GM12878 (cell line): ENCODE measurements around the gene GSS. TPM values are rescaled to one million over a fixed set of nuclear protein-coding genes. Genes with fewer than 3 reads are reported as not detected.

ENCODE experiments used
- CBX5 ChIP-seq: sonication (generic); IDR thresholded peaks from 2 replicates; pipeline ENCODE4 v1.6.1; 2016; ENCODE audit warnings: low read depth, moderate library complexity, mild to moderate bottlenecking, inconsistent platforms
- IKZF1 ChIP-seq: fragments of 450-650 bp; conservative IDR thresholded peaks from 2 replicates; pipeline ENCODE4 v1.6.1; 2017; ENCODE audit warnings: antibody characterized with exemption, mild to moderate bottlenecking
- MYB ChIP-seq: fragments of 150-350 bp; IDR thresholded peaks from 2 replicates; pipeline ENCODE4 v1.6.1; 2014; ENCODE audit warnings: mild to moderate bottlenecking, low read depth, low read length, borderline replicate concordance
- POLR2AphosphoS2 ChIP-seq: IDR thresholded peaks from 2 replicates; pipeline ENCODE4 v1.6.1; 2011; ENCODE audit warnings: low read depth, mild to moderate bottlenecking, low read length, improper control_type of control experiment, moderate library complexity
- SIX5 ChIP-seq: IDR thresholded peaks from 2 replicates; pipeline ENCODE4 v1.6.1; 2011; ENCODE audit warnings: mild to moderate bottlenecking, low read depth, low read length, moderate library complexity; ENCODE audit not compliant: severe bottlenecking
- polyA plus RNA-seq, 11 experiments: library from polyadenylated mRNA; depleted of rRNA in 4 of 11; unstranded in 6 of 11; stranded (reverse) in 5 of 11; fragments of >200 nt; fragmentation: Nextera tagmentation in 4 of 11; fragmentation: Illumina TruSeq in 1 of 11; extraction: Ambion mirVana in 4 of 11; extraction: Trizol in 1 of 11; gene quantifications; 1 replicate in 1 of 11; 2 replicates in 10 of 11; pipeline versions ENCODE4 v1.2.1 to v1.2.3, GENCODE V29; 2011 to 2016; ENCODE audit warnings: inconsistent platforms in 2 of 11, missing spikeins in 2 of 11, low read depth in 1 of 11
- total RNA-seq, 4 experiments: library from RNA; depleted of rRNA in 3 of 4; stranded (reverse); fragments of >200 nt in 3 of 4; fragmentation: Illumina TruSeq in 1 of 4; extraction: Trizol in 1 of 4; gene quantifications; 2 replicates each; pipeline versions ENCODE4 v1.2.1 to v1.2.3, GENCODE V29; 2013 to 2021
- TF ChIP-seq, protein P1 (sequence below): fragments of 450-650 bp; IDR thresholded peaks from 2 replicates; pipeline ENCODE4 v1.6.1; 2017; ENCODE audit warnings: mild to moderate bottlenecking, moderate library complexity
- TF ChIP-seq, protein P2 (sequence below): fragments of 450-650 bp; conservative IDR thresholded peaks from 2 replicates; pipeline ENCODE4 v1.6.1; 2017; ENCODE audit warnings: mild to moderate bottlenecking, moderate library complexity

GSS gene
- total and polyA plus RNA-seq, 10 of the 15 experiments (the other 5 are each of a cell fraction or from before 2014, with no cell fraction given): 12.7 to 120 (median 67.4) TPM

GRCh38 chr20:34986311-34987287, 31.0 kb upstream of the GSS start (continued):
- TF ChIP-seq, protein P1, sequence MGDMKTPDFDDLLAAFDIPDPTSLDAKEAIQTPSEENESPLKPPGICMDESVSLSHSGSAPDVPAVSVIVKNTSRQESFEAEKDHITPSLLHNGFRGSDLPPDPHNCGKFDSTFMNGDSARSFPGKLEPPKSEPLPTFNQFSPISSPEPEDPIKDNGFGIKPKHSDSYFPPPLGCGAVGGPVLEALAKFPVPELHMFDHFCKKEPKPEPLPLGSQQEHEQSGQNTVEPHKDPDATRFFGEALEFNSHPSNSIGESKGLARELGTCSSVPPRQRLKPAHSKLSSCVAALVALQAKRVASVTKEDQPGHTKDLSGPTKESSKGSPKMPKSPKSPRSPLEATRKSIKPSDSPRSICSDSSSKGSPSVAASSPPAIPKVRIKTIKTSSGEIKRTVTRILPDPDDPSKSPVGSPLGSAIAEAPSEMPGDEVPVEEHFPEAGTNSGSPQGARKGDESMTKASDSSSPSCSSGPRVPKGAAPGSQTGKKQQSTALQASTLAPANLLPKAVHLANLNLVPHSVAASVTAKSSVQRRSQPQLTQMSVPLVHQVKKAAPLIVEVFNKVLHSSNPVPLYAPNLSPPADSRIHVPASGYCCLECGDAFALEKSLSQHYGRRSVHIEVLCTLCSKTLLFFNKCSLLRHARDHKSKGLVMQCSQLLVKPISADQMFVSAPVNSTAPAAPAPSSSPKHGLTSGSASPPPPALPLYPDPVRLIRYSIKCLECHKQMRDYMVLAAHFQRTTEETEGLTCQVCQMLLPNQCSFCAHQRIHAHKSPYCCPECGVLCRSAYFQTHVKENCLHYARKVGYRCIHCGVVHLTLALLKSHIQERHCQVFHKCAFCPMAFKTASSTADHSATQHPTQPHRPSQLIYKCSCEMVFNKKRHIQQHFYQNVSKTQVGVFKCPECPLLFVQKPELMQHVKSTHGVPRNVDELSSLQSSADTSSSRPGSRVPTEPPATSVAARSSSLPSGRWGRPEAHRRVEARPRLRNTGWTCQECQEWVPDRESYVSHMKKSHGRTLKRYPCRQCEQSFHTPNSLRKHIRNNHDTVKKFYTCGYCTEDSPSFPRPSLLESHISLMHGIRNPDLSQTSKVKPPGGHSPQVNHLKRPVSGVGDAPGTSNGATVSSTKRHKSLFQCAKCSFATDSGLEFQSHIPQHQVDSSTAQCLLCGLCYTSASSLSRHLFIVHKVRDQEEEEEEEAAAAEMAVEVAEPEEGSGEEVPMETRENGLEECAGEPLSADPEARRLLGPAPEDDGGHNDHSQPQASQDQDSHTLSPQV: no peak
- TF ChIP-seq MYB: no peak
- no peak for TF ChIP-seq POLR2AphosphoS2
- TF ChIP-seq CBX5: no peak
- TF ChIP-seq, protein P2, sequence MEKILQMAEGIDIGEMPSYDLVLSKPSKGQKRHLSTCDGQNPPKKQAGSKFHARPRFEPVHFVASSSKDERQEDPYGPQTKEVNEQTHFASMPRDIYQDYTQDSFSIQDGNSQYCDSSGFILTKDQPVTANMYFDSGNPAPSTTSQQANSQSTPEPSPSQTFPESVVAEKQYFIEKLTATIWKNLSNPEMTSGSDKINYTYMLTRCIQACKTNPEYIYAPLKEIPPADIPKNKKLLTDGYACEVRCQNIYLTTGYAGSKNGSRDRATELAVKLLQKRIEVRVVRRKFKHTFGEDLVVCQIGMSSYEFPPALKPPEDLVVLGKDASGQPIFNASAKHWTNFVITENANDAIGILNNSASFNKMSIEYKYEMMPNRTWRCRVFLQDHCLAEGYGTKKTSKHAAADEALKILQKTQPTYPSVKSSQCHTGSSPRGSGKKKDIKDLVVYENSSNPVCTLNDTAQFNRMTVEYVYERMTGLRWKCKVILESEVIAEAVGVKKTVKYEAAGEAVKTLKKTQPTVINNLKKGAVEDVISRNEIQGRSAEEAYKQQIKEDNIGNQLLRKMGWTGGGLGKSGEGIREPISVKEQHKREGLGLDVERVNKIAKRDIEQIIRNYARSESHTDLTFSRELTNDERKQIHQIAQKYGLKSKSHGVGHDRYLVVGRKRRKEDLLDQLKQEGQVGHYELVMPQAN: no peak
- TF ChIP-seq SIX5: no peak
- no peak for TF ChIP-seq IKZF1
